ENCODE results near the gene TJP2.

Gene TJP2

DNA sequence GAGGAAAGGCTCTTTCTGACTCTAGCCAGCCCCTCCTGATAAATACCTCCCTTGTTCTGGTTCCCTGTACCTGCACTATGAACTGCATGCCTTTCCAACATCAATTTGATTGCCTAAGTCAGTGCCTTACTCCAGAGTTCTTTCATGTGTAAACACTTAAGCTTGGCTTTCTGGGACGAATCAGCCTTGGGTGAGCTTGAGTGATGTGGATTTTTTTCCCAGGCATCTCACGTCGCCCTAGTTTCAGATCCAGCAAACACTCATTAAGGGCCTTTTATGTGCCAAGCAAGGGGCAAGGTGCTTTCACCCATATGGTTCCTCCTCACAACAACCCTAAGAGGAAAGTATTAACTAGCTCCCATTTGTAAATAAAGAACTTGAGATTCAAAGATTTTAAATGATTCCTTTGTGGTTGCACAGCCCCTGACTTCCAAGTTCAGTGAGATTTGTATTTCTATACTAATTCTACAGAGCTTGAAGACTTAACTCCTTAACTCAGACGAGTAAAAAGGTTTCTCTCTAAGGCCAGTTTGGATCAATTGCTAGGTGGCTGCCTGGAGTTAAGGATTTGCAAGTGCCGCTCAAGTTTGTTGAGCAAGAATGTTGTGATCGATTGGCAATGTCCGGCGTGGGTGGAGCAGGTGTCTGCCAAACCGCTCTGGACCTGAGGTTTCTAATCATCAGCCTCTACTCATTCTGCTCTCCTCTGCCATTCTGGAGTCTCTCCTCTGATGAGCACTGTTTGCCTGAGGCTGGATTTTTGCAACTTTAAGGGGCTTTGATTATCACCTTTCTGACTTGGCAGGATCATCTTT is 20.2 kb upstream of the TJP2 start:
- Histone ChIP-seq H2BK120ac (ENCODE audit: low read depth, low read length) (no peak overlapping the region), H3K18ac (ENCODE audit: low read length) (no peak overlapping the region), H3K4ac (ENCODE audit: low read length) (no peak overlapping the region), H2BK5ac (ENCODE audit: low read length) (no peak overlapping the region), H3K4me2 (ENCODE audit: insufficient read depth, low read length, poor library complexity, severe bottlenecking) (no peak overlapping the region), H3K23ac (ENCODE audit: low read depth, low read length, poor library complexity) (no peak overlapping the region), H3K27me3 (ENCODE audit: control insufficient read depth in 3 of 3, insufficient read depth in 3 of 3, low read depth in 1 of 3, low read length in 3 of 3) (no peaks in the 10 kb centered on the region), H4K8ac (ENCODE audit: low read depth, low read length) (no peak overlapping the region), H3K36me3 (replicated peaks in 1 of 2; ENCODE audit: control insufficient read depth in 2 of 2, insufficient read depth in 2 of 2, low read length in 2 of 2) (peaks cover 0 to 30% of the 10 kb centered on the region in 2 donors), H2AFZ (ENCODE audit: low read length) (no peak overlapping the region), H3K9me3 (replicated peaks in 1 of 2; ENCODE audit: control insufficient read depth in 2 of 2, insufficient read depth in 1 of 2, low read depth in 1 of 2, low read length in 2 of 2) (no peaks in the 10 kb centered on the region), H3K79me1 (ENCODE audit: low read depth, low read length) (no peaks in the 10 kb centered on the region), H2AK5ac (ENCODE audit: low read depth, low read length) (no peak overlapping the region), H2BK15ac (ENCODE audit: low read length) (no peak overlapping the region), H3K9ac (ENCODE audit: low read depth, low read length, poor library complexity) (no peak overlapping the region), H2BK12ac (ENCODE audit: low read length) (no peak overlapping the region), H3K4me3 (ENCODE audit: low read length in 2 of 2) (no peak overlapping the region), H4K91ac (ENCODE audit: low read depth, low read length, poor library complexity) (no peak overlapping the region), H3K27ac (replicated peaks; ENCODE audit: low read length) (no peak overlapping the region), H3K14ac (ENCODE audit: low read length) (no peak overlapping the region), H3K4me1 (ENCODE audit: control insufficient read depth in 2 of 2, insufficient read depth in 1 of 2, low read depth in 1 of 2, low read length in 2 of 2) (peaks cover 0 to 2% of the 10 kb centered on the region in 2 donors)
- no peak for DNase-seq (ENCODE audit: low spot score)
- no CpG with 5 or more reads among the region's 9 CpGs for WGBS, 2 donors (ENCODE audit: extremely low coverage in 2 of 2, insufficient read length in 2 of 2, insufficient replicate concordance in 1 of 2)

- no peak overlapping the region for H3K4me2 ChIP-seq (ENCODE audit: insufficient read depth, low read length, poor library complexity, severe bottlenecking)
- no peak overlapping the region for H2AFZ ChIP-seq (ENCODE audit: low read length)
- DNase-seq (ENCODE audit: low spot score), result no peak
- no peaks in the 10 kb centered on the region for H3K4me1 ChIP-seq (ENCODE audit: control insufficient read depth in 2 of 2, insufficient read depth in 1 of 2, low read depth in 1 of 2, low read length in 2 of 2)
- H2BK5ac ChIP-seq (ENCODE audit: low read length), result no peak overlapping the region
- no peak overlapping the region for H2BK120ac ChIP-seq (ENCODE audit: low read depth, low read length)
- no peak overlapping the region for H3K23ac ChIP-seq (ENCODE audit: low read depth, low read length, poor library complexity)
- H3K14ac ChIP-seq (ENCODE audit: low read length), result no peak overlapping the region
- H2AK5ac ChIP-seq (ENCODE audit: low read depth, low read length), result no peak overlapping the region
- H4K8ac ChIP-seq (ENCODE audit: low read depth, low read length), result no peak overlapping the region
- H2BK12ac ChIP-seq (ENCODE audit: low read length), result no peak overlapping the region
- peaks cover 0 to 30% of the 10 kb centered on the region in 2 donors for H3K36me3 ChIP-seq (replicated peaks in 1 of 2; ENCODE audit: control insufficient read depth in 2 of 2, insufficient read depth in 2 of 2, low read length in 2 of 2)
- WGBS, 2 donors (ENCODE audit: extremely low coverage in 2 of 2, insufficient read length in 2 of 2, insufficient replicate concordance in 1 of 2), result no CpG with 5 or more reads among the region's 8 CpGs
- no peak overlapping the region for H2BK15ac ChIP-seq (ENCODE audit: low read length)
- no peak overlapping the region for H3K18ac ChIP-seq (ENCODE audit: low read length)
- no peaks in the 10 kb centered on the region for H3K9me3 ChIP-seq (replicated peaks in 1 of 2; ENCODE audit: control insufficient read depth in 2 of 2, insufficient read depth in 1 of 2, low read depth in 1 of 2, low read length in 2 of 2)
- no peaks in the 10 kb centered on the region for H3K27me3 ChIP-seq (ENCODE audit: control insufficient read depth in 3 of 3, insufficient read depth in 3 of 3, low read depth in 1 of 3, low read length in 3 of 3)
- no peak overlapping the region for H3K4ac ChIP-seq (ENCODE audit: low read length)
- no peak overlapping the region for H3K4me3 ChIP-seq (ENCODE audit: low read length in 2 of 2)
- H4K91ac ChIP-seq (ENCODE audit: low read depth, low read length, poor library complexity), result no peak overlapping the region
- no peak overlapping the region for H3K27ac ChIP-seq (replicated peaks; ENCODE audit: low read length)
- H3K79me1 ChIP-seq (ENCODE audit: low read depth, low read length), result no peaks in the 10 kb centered on the region
- H3K9ac ChIP-seq (ENCODE audit: low read depth, low read length, poor library complexity), result no peak overlapping the region
Observed at GRCh38 chr9:69155341-69156030, 18.6 kb upstream of the TJP2 start.

DNA sequence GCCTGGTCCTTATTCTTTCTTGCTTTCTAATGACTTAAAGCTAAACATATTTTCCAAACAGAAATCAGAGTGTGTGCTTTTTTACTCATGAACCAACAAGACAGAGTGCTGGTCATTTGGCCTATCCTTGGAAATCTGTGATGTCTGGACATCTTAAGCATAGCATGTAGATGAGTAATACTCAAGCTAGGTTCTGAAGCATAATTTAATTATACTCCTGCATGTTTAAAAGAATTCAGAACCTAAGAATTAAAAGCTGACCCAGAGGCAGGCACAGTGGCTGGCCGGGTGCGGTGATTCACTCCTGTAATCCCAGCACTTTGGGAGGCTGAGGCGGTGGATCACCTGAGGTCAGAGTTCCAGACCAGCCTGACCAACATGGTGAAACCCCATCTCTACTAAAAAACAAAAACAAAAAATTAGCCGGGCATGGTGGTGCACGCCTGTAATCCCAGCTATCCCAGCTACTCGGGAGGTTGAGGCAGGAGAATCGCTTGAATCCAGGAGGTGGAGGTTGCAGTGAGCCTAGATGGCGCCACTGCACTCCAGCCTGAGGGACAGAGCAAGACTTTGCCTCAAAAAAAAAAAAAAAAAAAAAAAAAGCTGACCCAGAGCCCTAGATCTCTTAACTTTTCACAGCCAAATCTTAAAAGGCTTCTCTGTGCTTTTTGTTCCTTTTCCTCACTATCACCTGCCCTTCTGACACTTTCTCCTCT is 16.2 kb upstream of the TJP2 start:
- Histone ChIP-seq H3K9me3 (replicated peaks in 1 of 2; ENCODE audit: control insufficient read depth in 2 of 2, insufficient read depth in 1 of 2, low read depth in 1 of 2, low read length in 2 of 2) (peaks cover 2 to 4% of the 10 kb centered on the region in 2 donors), H3K4me1 (ENCODE audit: control insufficient read depth in 2 of 2, insufficient read depth in 1 of 2, low read depth in 1 of 2, low read length in 2 of 2) (no peaks in the 10 kb centered on the region), H2BK5ac (ENCODE audit: low read length) (no peak overlapping the region), H3K18ac (ENCODE audit: low read length) (no peak overlapping the region), H3K9ac (ENCODE audit: low read depth, low read length, poor library complexity) (no peak overlapping the region), H3K36me3 (replicated peaks in 1 of 2; ENCODE audit: control insufficient read depth in 2 of 2, insufficient read depth in 2 of 2, low read length in 2 of 2) (peaks cover 2 to 13% of the 10 kb centered on the region in 2 donors), H3K14ac (ENCODE audit: low read length) (no peak overlapping the region), H3K79me1 (ENCODE audit: low read depth, low read length) (no peaks in the 10 kb centered on the region), H2BK15ac (ENCODE audit: low read length) (no peak overlapping the region), H2BK120ac (ENCODE audit: low read depth, low read length) (no peak overlapping the region), H3K27me3 (ENCODE audit: control insufficient read depth in 3 of 3, insufficient read depth in 3 of 3, low read depth in 1 of 3, low read length in 3 of 3) (no peaks in the 10 kb centered on the region), H3K4ac (ENCODE audit: low read length) (no peak overlapping the region), H4K91ac (ENCODE audit: low read depth, low read length, poor library complexity) (no peak overlapping the region), H3K23ac (ENCODE audit: low read depth, low read length, poor library complexity) (no peak overlapping the region), H3K4me2 (ENCODE audit: insufficient read depth, low read length, poor library complexity, severe bottlenecking) (no peak overlapping the region), H3K4me3 (ENCODE audit: low read length in 2 of 2) (no peak overlapping the region), H2AK5ac (ENCODE audit: low read depth, low read length) (no peak overlapping the region), H2BK12ac (ENCODE audit: low read length) (no peak overlapping the region), H2AFZ (ENCODE audit: low read length) (no peak overlapping the region), H4K8ac (ENCODE audit: low read depth, low read length) (no peak overlapping the region), H3K27ac (replicated peaks; ENCODE audit: low read length) (no peak overlapping the region)
- no CpG with 5 or more reads among the region's 8 CpGs for WGBS, 2 donors (ENCODE audit: extremely low coverage in 2 of 2, insufficient read length in 2 of 2, insufficient replicate concordance in 1 of 2)
- no peak for DNase-seq (ENCODE audit: low spot score)

DNA sequence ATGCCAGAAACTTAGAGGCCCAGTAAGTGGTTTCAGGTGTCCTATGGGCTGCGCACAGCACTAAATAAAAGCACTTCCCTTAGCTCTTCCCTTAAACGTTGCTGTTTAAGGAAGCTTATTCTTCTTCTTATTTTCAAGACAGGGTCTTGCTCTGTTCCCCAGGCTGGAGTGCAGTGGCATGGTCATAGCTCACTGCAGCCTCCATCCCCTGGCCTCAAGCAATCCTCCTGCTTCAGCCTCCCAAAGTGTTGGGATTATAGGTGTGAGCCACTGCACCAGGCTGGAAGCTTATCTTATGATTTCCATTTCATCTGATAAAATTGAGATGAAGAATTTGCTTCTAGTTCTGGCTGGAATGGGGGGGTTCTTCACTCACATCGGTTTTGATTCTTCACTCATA is 15.6 kb upstream of the TJP2 start:
- H4K8ac ChIP-seq (ENCODE audit: low read depth, low read length), result no peak overlapping the region
- H2BK120ac ChIP-seq (ENCODE audit: low read depth, low read length), result no peak overlapping the region
- H3K27ac ChIP-seq (replicated peaks; ENCODE audit: low read length), result no peak overlapping the region
- H3K18ac ChIP-seq (ENCODE audit: low read length), result no peak overlapping the region
- H2BK12ac ChIP-seq (ENCODE audit: low read length), result no peak overlapping the region
- H3K9ac ChIP-seq (ENCODE audit: low read depth, low read length, poor library complexity), result no peak overlapping the region
- no peaks in the 10 kb centered on the region for H3K79me1 ChIP-seq (ENCODE audit: low read depth, low read length)
- H2AK5ac ChIP-seq (ENCODE audit: low read depth, low read length), result no peak overlapping the region
- no peak overlapping the region for H3K23ac ChIP-seq (ENCODE audit: low read depth, low read length, poor library complexity)
- H2BK5ac ChIP-seq (ENCODE audit: low read length), result no peak overlapping the region
- no peak overlapping the region for H4K91ac ChIP-seq (ENCODE audit: low read depth, low read length, poor library complexity)
- no CpG with 5 or more reads among the region's 3 CpGs for WGBS, 2 donors (ENCODE audit: extremely low coverage in 2 of 2, insufficient read length in 2 of 2, insufficient replicate concordance in 1 of 2)
- no peak overlapping the region for H2BK15ac ChIP-seq (ENCODE audit: low read length)
- no peaks in the 10 kb centered on the region for H3K4me1 ChIP-seq (ENCODE audit: control insufficient read depth in 2 of 2, insufficient read depth in 1 of 2, low read depth in 1 of 2, low read length in 2 of 2)
- H3K4me3 ChIP-seq (ENCODE audit: low read length in 2 of 2), result no peak overlapping the region
- H3K9me3 ChIP-seq (replicated peaks in 1 of 2; ENCODE audit: control insufficient read depth in 2 of 2, insufficient read depth in 1 of 2, low read depth in 1 of 2, low read length in 2 of 2), result peaks cover 2 to 4% of the 10 kb centered on the region in 2 donors
- no peaks in the 10 kb centered on the region for H3K27me3 ChIP-seq (ENCODE audit: control insufficient read depth in 3 of 3, insufficient read depth in 3 of 3, low read depth in 1 of 3, low read length in 3 of 3)
- peaks cover 2 to 13% of the 10 kb centered on the region in 2 donors for H3K36me3 ChIP-seq (replicated peaks in 1 of 2; ENCODE audit: control insufficient read depth in 2 of 2, insufficient read depth in 2 of 2, low read length in 2 of 2)
- H3K4me2 ChIP-seq (ENCODE audit: insufficient read depth, low read length, poor library complexity, severe bottlenecking), result no peak overlapping the region
- no peak overlapping the region for H2AFZ ChIP-seq (ENCODE audit: low read length)
- DNase-seq (ENCODE audit: low spot score), result no peak
- no peak overlapping the region for H3K4ac ChIP-seq (ENCODE audit: low read length)
- H3K14ac ChIP-seq (ENCODE audit: low read length), result no peak overlapping the region

Measured in neuronal stem cell (in vitro differentiated cells).